KMS-11 (cell line): ENCODE results near the gene NOL12.

Experiments
- H2AFZ ChIP-seq: fragments of 200-600 bp; sonication (generic); 2 replicates; pipeline ENCODE4 v1.6.1; 2016; ENCODE audit warnings: antibody characterized with exemption, mixed run types, low read depth
- H3K27ac ChIP-seq: fragments of 200-600 bp; sonication (generic); 2 replicates; pipeline ENCODE4 v1.6.1; 2016; ENCODE audit warnings: mild to moderate bottlenecking, mixed run types
- H3K27me3 ChIP-seq: fragments of 200-600 bp; sonication (generic); 2 replicates; pipeline ENCODE4 v1.6.1; 2017; ENCODE audit warnings: mild to moderate bottlenecking, low read depth, mixed run types, moderate library complexity; ENCODE audit not compliant: insufficient read depth
- H3K36me3 ChIP-seq: fragments of 200-600 bp; sonication (generic); 2 replicates; pipeline ENCODE4 v1.6.1; 2017; ENCODE audit warnings: mild to moderate bottlenecking, mixed run types; ENCODE audit not compliant: insufficient read depth
- H3K4me1 ChIP-seq: fragments of 200-600 bp; sonication (generic); 2 replicates; pipeline ENCODE4 v1.6.1; 2016; ENCODE audit warnings: mild to moderate bottlenecking, low read depth, mixed run types; ENCODE audit not compliant: poor library complexity, severe bottlenecking
- H3K4me2 ChIP-seq: fragments of 200-600 bp; sonication (generic); 2 replicates; pipeline ENCODE4 v1.7.0; 2016; ENCODE audit warnings: mild to moderate bottlenecking, mixed run types
- H3K4me3 ChIP-seq: fragments of 200-600 bp; sonication (generic); IDR thresholded peaks from 2 replicates; pipeline ENCODE4 v1.6.1; 2017; ENCODE audit warnings: low read depth, low read length, mixed read lengths; ENCODE audit not compliant: insufficient read depth
- H3K79me2 ChIP-seq: fragments of 200-600 bp; sonication (generic); 2 replicates; pipeline ENCODE4 v1.6.1; 2016; ENCODE audit warnings: low read depth, mixed run types; ENCODE audit not compliant: insufficient read depth
- H3K9ac ChIP-seq: fragments of 200-600 bp; sonication (generic); 2 replicates; pipeline ENCODE4 v1.6.1; 2016; ENCODE audit warnings: mild to moderate bottlenecking, mixed run types
- H4K20me1 ChIP-seq: fragments of 200-600 bp; sonication (generic); 2 replicates; pipeline ENCODE4 v1.6.1; 2016; ENCODE audit warnings: mild to moderate bottlenecking, mixed run types; ENCODE audit not compliant: insufficient read depth
- TF ChIP-seq, protein P1 (sequence below): fragments of 200-600 bp; sonication (generic); conservative IDR thresholded peaks from 2 replicates; pipeline ENCODE4 v1.6.1; 2017; ENCODE audit warnings: low read depth, mild to moderate bottlenecking, antibody characterized with exemption, low read length, moderate library complexity, mixed read lengths

Gene NOL12

DNA sequence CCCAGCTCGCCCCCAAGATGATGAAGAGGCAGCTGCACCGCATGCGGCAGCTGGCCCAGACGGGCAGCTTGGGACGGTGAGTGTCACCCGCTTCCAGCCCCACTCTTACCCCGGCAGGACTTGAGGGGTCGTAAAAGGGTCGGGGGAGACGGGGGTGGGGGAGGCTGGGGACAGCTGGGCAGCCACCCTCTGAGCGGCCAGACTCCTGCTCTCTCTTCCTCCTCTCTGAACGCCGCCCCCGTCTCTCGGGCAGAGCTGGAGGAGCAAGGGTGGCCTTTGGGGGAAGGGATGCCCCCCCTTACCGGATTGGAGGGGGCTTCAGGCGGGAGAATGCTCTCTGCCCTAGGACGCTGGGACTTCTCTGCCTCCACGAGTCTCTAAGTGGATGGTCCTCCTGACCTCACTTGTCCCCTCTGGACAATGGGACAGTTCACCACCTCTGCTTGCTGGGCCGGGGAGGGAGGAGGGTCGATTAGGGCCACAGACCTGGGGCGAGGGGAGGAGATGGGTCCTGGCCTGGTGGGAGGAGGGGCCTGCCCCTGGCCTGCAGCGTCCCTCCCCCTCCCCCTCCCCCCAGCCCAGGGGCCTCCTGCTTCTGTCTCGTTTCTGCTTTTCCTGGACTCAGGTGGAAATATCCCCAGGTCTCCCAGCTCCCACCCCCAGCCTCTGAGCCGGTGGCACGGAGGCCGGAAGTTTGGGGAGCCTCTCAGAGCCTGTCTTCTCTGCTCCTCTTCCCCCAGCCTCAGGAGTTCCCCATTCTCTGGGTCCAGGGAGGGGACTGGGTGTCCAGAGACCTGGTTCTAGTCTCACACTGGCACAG lies 46.2 kb upstream of the NOL12 start:
- H3K4me3 ChIP-seq: no peak overlapping the region
- no peak overlapping the region for H3K27ac ChIP-seq
- no peaks in the 10 kb centered on the region for H3K27me3 ChIP-seq
- peaks cover 50% of the 10 kb centered on the region for H3K4me1 ChIP-seq
- no peaks in the 10 kb centered on the region; the same call in 1 of the 2 replicates for H3K79me2 ChIP-seq
- peak overlapping the region; percentile 49 for H3K4me2 ChIP-seq
- H3K36me3 ChIP-seq: no peaks in the 10 kb centered on the region
- H3K9ac ChIP-seq: peak overlapping the region; percentile 65; the same call in 1 of the 2 replicates
- no peaks in the 10 kb centered on the region for H4K20me1 ChIP-seq
- TF ChIP-seq, protein P1, sequence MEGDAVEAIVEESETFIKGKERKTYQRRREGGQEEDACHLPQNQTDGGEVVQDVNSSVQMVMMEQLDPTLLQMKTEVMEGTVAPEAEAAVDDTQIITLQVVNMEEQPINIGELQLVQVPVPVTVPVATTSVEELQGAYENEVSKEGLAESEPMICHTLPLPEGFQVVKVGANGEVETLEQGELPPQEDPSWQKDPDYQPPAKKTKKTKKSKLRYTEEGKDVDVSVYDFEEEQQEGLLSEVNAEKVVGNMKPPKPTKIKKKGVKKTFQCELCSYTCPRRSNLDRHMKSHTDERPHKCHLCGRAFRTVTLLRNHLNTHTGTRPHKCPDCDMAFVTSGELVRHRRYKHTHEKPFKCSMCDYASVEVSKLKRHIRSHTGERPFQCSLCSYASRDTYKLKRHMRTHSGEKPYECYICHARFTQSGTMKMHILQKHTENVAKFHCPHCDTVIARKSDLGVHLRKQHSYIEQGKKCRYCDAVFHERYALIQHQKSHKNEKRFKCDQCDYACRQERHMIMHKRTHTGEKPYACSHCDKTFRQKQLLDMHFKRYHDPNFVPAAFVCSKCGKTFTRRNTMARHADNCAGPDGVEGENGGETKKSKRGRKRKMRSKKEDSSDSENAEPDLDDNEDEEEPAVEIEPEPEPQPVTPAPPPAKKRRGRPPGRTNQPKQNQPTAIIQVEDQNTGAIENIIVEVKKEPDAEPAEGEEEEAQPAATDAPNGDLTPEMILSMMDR: no peak
- H2AFZ ChIP-seq: peak overlapping the region; percentile 64

DNA sequence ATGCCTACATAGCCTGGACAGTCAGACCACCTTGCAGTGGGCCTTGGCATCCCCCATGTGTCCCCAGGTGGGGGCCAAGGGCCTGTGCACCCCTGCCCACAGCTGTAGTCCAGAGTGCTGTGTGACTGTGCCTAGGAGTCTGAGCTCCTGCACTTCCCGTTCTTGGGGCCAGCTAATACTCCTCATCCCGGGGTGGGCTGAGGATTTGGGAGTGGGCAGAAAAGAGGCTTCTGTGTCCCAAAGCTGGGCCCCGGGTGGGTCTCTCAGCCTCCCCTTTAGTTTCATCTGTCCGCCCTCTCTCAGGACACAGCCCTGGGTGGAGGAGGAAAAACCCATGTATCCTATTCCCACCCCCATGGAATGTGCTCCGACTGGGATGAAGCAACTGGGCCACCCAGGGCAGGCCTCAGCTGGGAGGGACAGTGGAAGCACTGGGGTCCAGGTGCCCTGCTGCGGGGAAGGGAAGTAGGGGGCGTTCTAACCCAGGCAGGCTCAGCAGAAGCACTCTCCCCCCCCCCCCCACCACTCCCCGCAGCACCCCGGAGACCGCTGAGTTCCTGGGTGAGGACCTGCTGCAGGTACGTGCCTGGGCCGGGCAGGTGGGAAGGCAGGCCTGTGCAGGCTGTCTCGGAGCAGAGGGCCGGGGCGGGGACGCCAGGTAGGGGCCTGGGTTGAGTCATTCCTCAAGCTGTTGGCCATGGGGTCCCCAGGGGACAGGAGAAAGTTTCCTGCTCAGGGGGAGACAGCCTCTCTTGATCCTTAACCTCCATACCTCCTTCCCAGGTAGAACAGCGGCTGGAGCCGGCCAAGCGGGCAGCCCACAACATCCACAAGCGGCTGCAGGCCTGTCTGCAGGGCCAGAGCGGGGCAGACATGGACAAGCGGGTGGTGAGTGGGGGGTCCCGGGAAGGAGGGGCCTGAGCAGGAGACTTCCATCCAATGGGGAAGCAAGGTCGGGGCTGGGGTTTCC lies 45.3 kb upstream of the NOL12 start:
- Histone ChIP-seq H3K4me1 (peaks cover 42% of the 10 kb centered on the region), H2AFZ (no peak overlapping the region), H3K4me3 (no peak overlapping the region), H3K36me3 (no peaks in the 10 kb centered on the region), H3K9ac (peak overlapping the region; percentile 65; the same call in 1 of the 2 replicates), H3K27ac (no peak overlapping the region), H3K27me3 (no peaks in the 10 kb centered on the region), H3K79me2 (no peaks in the 10 kb centered on the region; the same call in 1 of the 2 replicates), H4K20me1 (no peaks in the 10 kb centered on the region), H3K4me2 (peak overlapping the region; percentile 49)
- TF ChIP-seq, protein P1: no peak

DNA sequence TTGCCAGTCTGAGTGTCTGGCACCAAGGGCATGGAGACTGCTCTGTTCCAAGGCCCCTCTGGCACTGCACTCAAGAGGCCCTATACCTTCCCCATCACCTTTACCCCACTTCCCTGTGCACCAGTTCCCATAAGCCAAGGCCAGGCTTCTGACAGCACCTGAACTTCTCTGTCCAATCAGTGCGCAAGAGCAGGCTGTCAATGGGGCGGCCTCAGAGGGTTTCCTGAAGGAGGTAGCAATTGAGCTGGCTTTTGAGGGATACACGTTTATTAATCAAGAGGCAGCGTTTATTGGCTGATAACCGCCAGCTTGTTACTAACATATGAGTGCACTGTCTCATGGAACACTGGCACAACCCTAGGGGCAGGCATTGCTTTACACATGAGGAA lies 44.6 kb upstream of the NOL12 start:
- Histone ChIP-seq H3K79me2 (no peaks in the 10 kb centered on the region; the same call in 1 of the 2 replicates), H3K4me1 (peaks cover 35% of the 10 kb centered on the region), H3K36me3 (no peaks in the 10 kb centered on the region), H3K27me3 (no peaks in the 10 kb centered on the region), H3K9ac (no peak overlapping the region), H3K27ac (no peak overlapping the region), H3K4me3 (no peak overlapping the region), H3K4me2 (no peak overlapping the region), H2AFZ (no peak overlapping the region), H4K20me1 (no peaks in the 10 kb centered on the region)
- TF ChIP-seq, protein P1: no peak

DNA sequence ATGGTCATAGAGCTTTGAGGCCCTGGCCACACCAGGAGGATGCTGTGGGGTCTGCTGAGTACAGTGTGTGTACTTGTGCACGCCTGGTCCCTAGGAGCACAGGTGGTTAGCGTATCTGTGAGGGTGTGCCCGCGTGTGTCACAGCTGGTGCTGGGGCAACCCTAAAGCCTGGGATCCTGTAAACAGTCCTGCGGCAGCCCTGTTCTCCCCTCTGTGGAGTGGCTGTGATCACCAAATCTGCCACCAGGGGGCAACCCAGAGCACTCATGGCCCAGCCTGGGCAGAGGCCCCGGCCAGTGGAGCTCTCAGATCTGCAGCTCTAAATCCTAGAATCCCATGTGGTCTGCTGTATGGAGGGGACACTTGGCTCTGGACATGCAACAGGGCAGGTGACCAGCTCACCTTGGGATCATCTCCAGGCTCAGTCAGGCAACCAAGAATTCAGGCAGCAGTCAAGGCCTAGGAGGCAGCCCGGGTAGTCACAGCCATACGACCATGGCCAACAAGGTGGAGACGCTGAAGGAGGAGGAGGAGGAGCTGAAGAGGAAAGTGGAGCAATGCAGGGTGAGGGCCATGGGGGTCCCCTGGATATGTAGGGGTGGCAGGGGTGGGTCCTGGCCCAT lies 42.8 kb upstream of the NOL12 start:
- Histone ChIP-seq H3K4me2 (no peak overlapping the region), H3K36me3 (no peaks in the 10 kb centered on the region), H3K4me1 (peaks cover 17% of the 10 kb centered on the region), H3K9ac (no peak overlapping the region), H3K27me3 (no peaks in the 10 kb centered on the region), H3K27ac (no peak overlapping the region), H3K4me3 (no peak overlapping the region), H3K79me2 (no peaks in the 10 kb centered on the region; the same call in 1 of the 2 replicates), H4K20me1 (no peaks in the 10 kb centered on the region), H2AFZ (no peak overlapping the region)
- TF ChIP-seq, protein P1: peak; percentile 94
